Body of pancreas (tissue), 4 donors: ENCODE measurements around the gene ADGRL2. TPM values are rescaled to one million over a fixed set of nuclear protein-coding genes. Genes with fewer than 3 reads are reported as not detected.

ENCODE experiments used
- ATAC-seq: fragments of 150-250 bp; one replicate; pipeline ENCODE4 v1.9.1; 2016
- DNase-seq, 4 donors: peaks; one replicate each; pipeline ENCODE4 v3.0.0-alpha.2; 2019
- H3K27ac ChIP-seq, 4 donors: fragments of 200-600 bp; sonication (generic); 1 replicate in 3 of 4; 2 replicates in 1 of 4; pipeline versions ENCODE4 v1.5.1 to v1.6.1; 2016 to 2019; ENCODE audit warnings: mild to moderate bottlenecking in 1 of 4, mixed read lengths in 1 of 4, moderate library complexity in 1 of 4
- H3K27me3 ChIP-seq, 2 donors: fragments of 200-600 bp; sonication (generic); one replicate each; pipeline ENCODE4 v1.6.0; 2016; ENCODE audit warnings: mild to moderate bottlenecking in 1 of 2
- H3K36me3 ChIP-seq, 2 donors: fragments of 200-600 bp; sonication (generic); replicated peaks in 1 of 2; 2 replicates each; pipeline ENCODE4 v1.5.1; 2016; ENCODE audit warnings: low read depth in 2 of 2; ENCODE audit not compliant: insufficient read depth in 1 of 2
- H3K4me1 ChIP-seq: fragments of 200-600 bp; sonication (generic); one replicate; pipeline ENCODE4 v1.6.0; 2016
- H3K4me3 ChIP-seq, 2 donors: fragments of 200-600 bp; sonication (generic); 1 replicate in 1 of 2; 2 replicates in 1 of 2; pipeline ENCODE4 v1.5.1; 2016 to 2019
- H3K9me3 ChIP-seq, 3 donors: fragments of 200-600 bp; sonication (generic); 1 replicate in 2 of 3; 2 replicates in 1 of 3; pipeline ENCODE4 v1.5.1; 2016
- CTCF ChIP-seq, 7 experiments: fragments of 450-650 bp in 4 of 7; fragments of 200-600 bp in 3 of 7; sonication (generic) in 3 of 7; IDR thresholded peaks; one replicate each; pipeline ENCODE4 v1.5.1; 2016 to 2019; ENCODE audit warnings: antibody characterized with exemption in 7 of 7
- POLR2A ChIP-seq, 3 donors: fragments of 450-650 bp; IDR thresholded peaks; one replicate each; pipeline ENCODE4 v1.6.1; 2016; ENCODE audit warnings: antibody characterized with exemption in 3 of 3, mild to moderate bottlenecking in 2 of 3
- WGBS, 2 donors: methylation state at CpG; one replicate each; pipeline ENCODE4 v1.1.5; 2017; 5-methylcytosine and 5-hydroxymethylcytosine counted together
- intact Hi-C: fragments of 100-400 bp; cut with DNase I; formaldehyde crosslinking; loops from one replicate; pipeline ENCODE4 v1.15.1; 2023
- total RNA-seq, 2 donors: library from RNA; depleted of rRNA; stranded (reverse); fragments of >200 nt; gene quantifications; one replicate each; pipeline ENCODE4 v1.1.0, GENCODE V29; 2016

ADGRL2 gene
- total RNA-seq, 2 donors from 2014 or later = 11.5 to 25.7 TPM

- WGBS, 2 donors = 79 to 95% methylated on average over 1 of the region's 1 CpG
- H3K4me1 ChIP-seq = no peaks in the 10 kb centered on the region
- intact Hi-C loops = no loop called here
- DNase-seq (no peak), ATAC-seq (no peak)
- no peaks in the 10 kb centered on the region for H3K27me3 ChIP-seq
- H3K4me3 ChIP-seq = no peak overlapping the region
- H3K36me3 ChIP-seq = peaks cover 0 to 4% of the 10 kb centered on the region in 2 donors
- H3K9me3 ChIP-seq = no peaks in the 10 kb centered on the region
- TF ChIP-seq POLR2A (IDR thresholded peaks at IDR 0.05) = no peak
- no peak for TF ChIP-seq CTCF (IDR thresholded peaks at IDR 0.05)
- H3K27ac ChIP-seq = no peak overlapping the region
These were observed 188.8 kb downstream of the ADGRL2 start for GRCh38 chr1:81989524-81989923.

GRCh38 chr1:81990241-81990640 lies 189.5 kb downstream of the ADGRL2 start:
- no peaks in the 10 kb centered on the region for H3K4me1 ChIP-seq
- intact Hi-C loops = no loop called here
- 89 to 91% methylated on average over 7 of the region's 7 CpGs for WGBS, 2 donors
- peaks cover 0 to 4% of the 10 kb centered on the region in 2 donors for H3K36me3 ChIP-seq
- H3K4me3 ChIP-seq = no peak overlapping the region
- H3K27ac ChIP-seq = no peak overlapping the region
- no peak for DNase-seq
- ATAC-seq = no peak
- no peaks in the 10 kb centered on the region for H3K27me3 ChIP-seq
- TF ChIP-seq POLR2A (IDR thresholded peaks at IDR 0.05) (no peak), CTCF (IDR thresholded peaks at IDR 0.05) (no peak)
- H3K9me3 ChIP-seq = no peaks in the 10 kb centered on the region

- Histone ChIP-seq H3K9me3 (no peaks in the 10 kb centered on the region), H3K4me3 (no peak overlapping the region), H3K27me3 (no peaks in the 10 kb centered on the region), H3K27ac (no peak overlapping the region), H3K4me1 (no peaks in the 10 kb centered on the region), H3K36me3 (no peaks in the 10 kb centered on the region)
- DNase-seq = no peak
- intact Hi-C loops = no loop called here
- ATAC-seq = no peak
- WGBS, 2 donors = 10 to 22% methylated on average over 4 of the region's 4 CpGs
- no peak for TF ChIP-seq POLR2A (IDR thresholded peaks at IDR 0.05)
- TF ChIP-seq CTCF (IDR thresholded peaks at IDR 0.05) = no peak
These were observed 197.4 kb downstream of the ADGRL2 start for GRCh38 chr1:81998165-81998564.

GRCh38 chr1:81999364-81999763 lies 198.6 kb downstream of the ADGRL2 start:
- DNase-seq = no peak
- TF ChIP-seq CTCF (IDR thresholded peaks at IDR 0.05) (no peak), POLR2A (IDR thresholded peaks at IDR 0.05) (no peak)
- no peaks in the 10 kb centered on the region for H3K27me3 ChIP-seq
- H3K4me1 ChIP-seq = no peaks in the 10 kb centered on the region
- no peaks in the 10 kb centered on the region for H3K36me3 ChIP-seq
- WGBS, 2 donors = 85 to 97% methylated on average over 1 of the region's 1 CpG
- no peak overlapping the region for H3K4me3 ChIP-seq
- intact Hi-C loops = no loop called here
- no peak overlapping the region for H3K27ac ChIP-seq
- ATAC-seq = no peak
- no peaks in the 10 kb centered on the region for H3K9me3 ChIP-seq

DNA sequence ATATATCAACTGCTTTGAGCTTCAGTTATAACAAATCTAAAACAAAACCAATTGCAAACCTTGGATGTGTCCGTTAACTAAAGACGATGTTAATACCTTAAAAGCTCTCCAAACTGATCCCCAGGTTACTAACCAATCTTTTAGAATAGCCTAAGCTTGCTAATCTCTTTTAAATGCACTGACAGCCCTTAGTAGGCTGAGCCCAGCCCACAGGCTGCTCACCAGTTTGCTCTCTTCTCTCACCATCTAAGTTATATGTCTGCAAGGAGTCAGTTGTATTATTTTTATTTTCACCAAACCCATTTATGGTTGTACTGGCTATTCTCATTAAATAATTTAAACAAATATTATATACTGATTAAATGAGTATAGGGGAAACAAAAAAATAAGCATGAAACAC lies 199.5 kb downstream of the ADGRL2 start:
- intact Hi-C loops = no loop called here
- no peaks in the 10 kb centered on the region for H3K27me3 ChIP-seq
- 91 to 92% methylated on average over 2 of the region's 2 CpGs for WGBS, 2 donors

More for the DNA sequence above, 199.5 kb downstream of the ADGRL2 start:
- ATAC-seq (no peak), DNase-seq (no peak)
- no peaks in the 10 kb centered on the region for H3K4me1 ChIP-seq
- H3K36me3 ChIP-seq = no peaks in the 10 kb centered on the region
- TF ChIP-seq CTCF (IDR thresholded peaks at IDR 0.05) = no peak
- TF ChIP-seq POLR2A (IDR thresholded peaks at IDR 0.05) = no peak
- no peaks in the 10 kb centered on the region for H3K9me3 ChIP-seq
- H3K4me3 ChIP-seq = no peak overlapping the region
- no peak overlapping the region for H3K27ac ChIP-seq
